A673 (cell line): ENCODE data around the gene CHST9. TPM values are rescaled to one million over a fixed set of nuclear protein-coding genes. Genes with fewer than 3 reads are reported as not detected.

ENCODE experiments used
- BruUV-seq: library from RNA; stranded (reverse); fragments of 400-500 nt; replicated peaks from 2 replicates; lab custom pipeline; 2021; lab: Mats Ljungman, UMichigan
- CTCF ChIA-PET: fragments of 300-600 bp; sonication (Branson Sonifier 250); formaldehyde crosslinking; loops from one replicate; lab custom pipeline; 2022; ENCODE audit warnings: antibody characterized with exemption; lab: Charles Lee
- POLR2A ChIA-PET: fragments of 300-600 bp; sonication (Branson Sonifier 250); formaldehyde crosslinking; loops from one replicate; lab custom pipeline; 2022; ENCODE audit warnings: antibody characterized with exemption; ENCODE audit not compliant: low non-redundant PET; lab: Charles Lee
- DNase-seq: peaks from one replicate; pipeline ENCODE4 v3.0.0-alpha.2; 2015; ENCODE audit warnings: low spot score
- H3K27ac ChIP-seq: fragments of 200-600 bp; sonication (generic); 2 replicates; pipeline ENCODE4 v1.5.1; 2016; ENCODE audit warnings: mixed run types, low read depth, mild to moderate bottlenecking, mixed read lengths, antibody characterized with exemption, low read length; ENCODE audit not compliant: poor library complexity, severe bottlenecking
- H3K27me3 ChIP-seq: fragments of 200-600 bp; sonication (generic); replicated peaks from 2 replicates; pipeline ENCODE4 v1.6.1; 2017; ENCODE audit warnings: mixed run types, low read depth, mild to moderate bottlenecking, mixed read lengths, antibody characterized with exemption, low read length; ENCODE audit not compliant: insufficient read depth, poor library complexity
- H3K36me3 ChIP-seq: fragments of 200-600 bp; sonication (generic); 2 replicates; pipeline ENCODE4 v1.6.1; 2016; ENCODE audit warnings: mixed run types, mild to moderate bottlenecking, mixed read lengths, antibody characterized with exemption, low read length; ENCODE audit not compliant: insufficient read depth, poor library complexity, severe bottlenecking
- H3K4me1 ChIP-seq: fragments of 200-600 bp; sonication (generic); 2 replicates; pipeline ENCODE4 v1.6.1; 2017; ENCODE audit warnings: mixed run types, mild to moderate bottlenecking, mixed read lengths, antibody characterized with exemption, low read length; ENCODE audit not compliant: insufficient read depth, poor library complexity, severe bottlenecking
- H3K4me3 ChIP-seq: fragments of 200-600 bp; sonication (generic); 2 replicates; pipeline ENCODE4 v1.5.1; 2016; ENCODE audit warnings: low read depth, mixed run types, mild to moderate bottlenecking, mixed read lengths, low read length; ENCODE audit not compliant: poor library complexity, severe bottlenecking
- H3K9me3 ChIP-seq: fragments of 200-600 bp; sonication (generic); 2 replicates; pipeline ENCODE4 v1.6.1; 2016; ENCODE audit warnings: mixed run types, low read depth, mild to moderate bottlenecking, mixed read lengths, antibody characterized with exemption, low read length; ENCODE audit not compliant: poor library complexity, severe bottlenecking
- EZH2 ChIP-seq: fragments of 200-600 bp; sonication (generic); IDR thresholded peaks from 2 replicates; pipeline ENCODE4 v1.6.1; 2017; ENCODE audit warnings: borderline replicate concordance, low read depth, mild to moderate bottlenecking, mixed read lengths, antibody characterized with exemption, low read length; ENCODE audit not compliant: poor library complexity, severe bottlenecking
- intact Hi-C: fragments of 100-400 bp; cut with micrococcal nuclease; formaldehyde crosslinking; loops from one replicate; pipeline ENCODE4 v1.10.0; 2022; ENCODE audit not compliant: unreplicated experiment
- total RNA-seq: library from RNA; stranded (reverse); gene quantifications from 2 replicates; pipeline ENCODE4 v1.2.3, GENCODE V29; 2021
- TF ChIP-seq, protein P1 (sequence below): fragments of 300-800, 200-600 bp; sonication (generic); conservative IDR thresholded peaks from 2 replicates; pipeline ENCODE4 v1.5.1; 2017; ENCODE audit warnings: low read depth, mild to moderate bottlenecking, antibody characterized with exemption, low read length, moderate library complexity, mixed read lengths

CHST9 gene
- total RNA-seq, 1 experiment from 2014 or later, result not detected

DNA sequence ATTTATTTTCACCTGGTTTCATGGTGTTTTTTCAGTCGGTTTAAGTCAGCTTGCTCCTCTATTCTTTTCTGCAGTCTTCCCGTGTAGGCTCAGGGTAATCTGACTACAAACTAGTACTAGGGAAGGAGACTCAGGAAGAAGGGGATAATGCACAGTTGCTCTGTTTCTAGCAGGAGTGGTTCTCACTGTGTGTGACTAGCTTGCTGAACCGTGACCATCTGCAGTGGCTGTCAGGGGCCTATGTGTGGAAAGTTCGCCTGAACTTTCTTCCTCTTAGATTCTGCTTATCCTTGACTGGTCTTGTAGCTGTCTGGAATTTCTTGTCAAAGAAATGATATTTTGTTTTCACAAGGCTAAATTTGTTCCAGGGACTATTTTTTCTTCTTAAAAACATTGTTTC, 273.3 kb downstream of the CHST9 start:
- CTCF ChIA-PET, result interaction anchor here (0.6 kb wide), 1 partner anchor 45 kb away, joined by 9 read pairs; no protein-coding TSS in a partner anchor
- Histone ChIP-seq H3K36me3 (no peaks in the 10 kb centered on the region), H3K27ac (no peak overlapping the region), H3K9me3 (no peaks in the 10 kb centered on the region), H3K4me1 (no peaks in the 10 kb centered on the region), H3K27me3 (no peaks in the 10 kb centered on the region), H3K4me3 (no peak overlapping the region)
- BruUV-seq, result no TSS peak
- no peak for DNase-seq
- intact Hi-C loops, result no loop called here
- POLR2A ChIA-PET, result no interaction called here
- no peak for TF ChIP-seq EZH2
- TF ChIP-seq, protein P1, sequence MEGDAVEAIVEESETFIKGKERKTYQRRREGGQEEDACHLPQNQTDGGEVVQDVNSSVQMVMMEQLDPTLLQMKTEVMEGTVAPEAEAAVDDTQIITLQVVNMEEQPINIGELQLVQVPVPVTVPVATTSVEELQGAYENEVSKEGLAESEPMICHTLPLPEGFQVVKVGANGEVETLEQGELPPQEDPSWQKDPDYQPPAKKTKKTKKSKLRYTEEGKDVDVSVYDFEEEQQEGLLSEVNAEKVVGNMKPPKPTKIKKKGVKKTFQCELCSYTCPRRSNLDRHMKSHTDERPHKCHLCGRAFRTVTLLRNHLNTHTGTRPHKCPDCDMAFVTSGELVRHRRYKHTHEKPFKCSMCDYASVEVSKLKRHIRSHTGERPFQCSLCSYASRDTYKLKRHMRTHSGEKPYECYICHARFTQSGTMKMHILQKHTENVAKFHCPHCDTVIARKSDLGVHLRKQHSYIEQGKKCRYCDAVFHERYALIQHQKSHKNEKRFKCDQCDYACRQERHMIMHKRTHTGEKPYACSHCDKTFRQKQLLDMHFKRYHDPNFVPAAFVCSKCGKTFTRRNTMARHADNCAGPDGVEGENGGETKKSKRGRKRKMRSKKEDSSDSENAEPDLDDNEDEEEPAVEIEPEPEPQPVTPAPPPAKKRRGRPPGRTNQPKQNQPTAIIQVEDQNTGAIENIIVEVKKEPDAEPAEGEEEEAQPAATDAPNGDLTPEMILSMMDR, result no peak

DNA sequence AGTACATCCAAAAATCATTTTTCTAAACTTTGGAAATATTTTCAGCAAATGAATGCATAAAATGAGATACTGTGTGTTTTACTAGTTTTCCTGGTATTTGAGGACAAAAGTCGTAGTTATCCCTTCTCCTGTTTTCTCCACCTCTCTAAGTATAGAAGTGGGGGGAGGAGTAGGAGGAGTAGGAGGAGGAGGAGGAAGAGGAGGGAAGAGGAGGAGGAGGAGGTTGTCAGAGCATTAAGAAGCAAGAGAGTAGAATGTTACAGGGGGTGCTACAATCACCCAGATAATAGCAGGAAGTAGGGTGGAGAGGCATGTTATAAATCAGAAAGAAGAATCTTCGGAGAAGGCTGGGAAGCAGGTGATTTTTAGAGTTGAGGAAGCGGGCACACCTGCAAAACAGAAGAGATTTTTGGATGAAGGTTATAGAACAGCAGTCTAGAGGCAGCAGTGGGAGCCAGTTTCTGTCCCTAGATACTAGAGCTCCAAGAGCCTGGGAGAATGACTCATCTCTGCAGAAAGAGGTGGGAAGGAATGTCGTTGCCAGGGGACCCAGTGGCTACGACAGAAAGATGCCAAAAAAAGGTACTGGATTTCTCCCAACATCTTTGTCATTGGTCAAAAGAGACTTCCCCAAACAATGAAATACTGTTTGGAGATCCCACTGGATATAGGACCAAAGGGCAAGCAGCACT, 275.4 kb downstream of the CHST9 start:
- Histone ChIP-seq H3K9me3 (no peaks in the 10 kb centered on the region), H3K4me3 (no peak overlapping the region), H3K27ac (no peak overlapping the region), H3K27me3 (no peaks in the 10 kb centered on the region), H3K4me1 (no peaks in the 10 kb centered on the region), H3K36me3 (no peaks in the 10 kb centered on the region)
- POLR2A ChIA-PET, result no interaction called here
- DNase-seq, result no peak
- no peak for TF ChIP-seq EZH2
- TF ChIP-seq, protein P1, result no peak
- intact Hi-C loops, result no loop called here
- CTCF ChIA-PET, result no interaction called here
- no TSS peak for BruUV-seq

DNA sequence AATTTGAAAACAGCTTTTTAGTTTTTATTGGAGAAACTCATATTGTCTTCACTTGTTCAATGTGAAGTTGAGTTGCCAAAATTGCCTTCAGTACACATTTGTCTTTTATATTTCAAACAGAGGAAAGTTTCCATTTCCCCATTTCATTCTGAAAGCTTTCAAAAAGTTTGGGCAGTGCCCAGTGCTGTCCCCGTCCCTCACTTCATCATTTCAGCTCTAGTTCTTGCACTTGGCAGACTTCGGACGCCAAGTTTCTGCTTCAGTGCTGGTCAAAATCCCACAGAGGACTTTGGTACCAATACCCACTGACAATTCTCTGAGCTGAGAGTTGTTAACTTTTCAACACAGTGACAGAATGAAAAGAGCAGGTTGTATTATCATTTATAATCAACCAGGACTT, 276.2 kb downstream of the CHST9 start:
- DNase-seq, result no peak
- Histone ChIP-seq H3K27me3 (no peaks in the 10 kb centered on the region), H3K36me3 (no peaks in the 10 kb centered on the region), H3K9me3 (no peaks in the 10 kb centered on the region), H3K4me1 (no peaks in the 10 kb centered on the region), H3K27ac (no peak overlapping the region), H3K4me3 (no peak overlapping the region)
- POLR2A ChIA-PET, result no interaction called here
- intact Hi-C loops, result no loop called here
- CTCF ChIA-PET, result no interaction called here
- no TSS peak for BruUV-seq
- TF ChIP-seq, protein P1, result no peak
- no peak for TF ChIP-seq EZH2
